ENCODE data around the gene KIFC1. TPM values are rescaled to one million over a fixed set of nuclear protein-coding genes. Genes with fewer than 3 reads are reported as not detected.

Gene KIFC1
- total and polyA plus RNA-seq, 9 of the 15 experiments (the other 6 are each of a cell fraction or from before 2014, with no cell fraction given), result 1.3 to 95.2 (median 76.9) TPM

DNA sequence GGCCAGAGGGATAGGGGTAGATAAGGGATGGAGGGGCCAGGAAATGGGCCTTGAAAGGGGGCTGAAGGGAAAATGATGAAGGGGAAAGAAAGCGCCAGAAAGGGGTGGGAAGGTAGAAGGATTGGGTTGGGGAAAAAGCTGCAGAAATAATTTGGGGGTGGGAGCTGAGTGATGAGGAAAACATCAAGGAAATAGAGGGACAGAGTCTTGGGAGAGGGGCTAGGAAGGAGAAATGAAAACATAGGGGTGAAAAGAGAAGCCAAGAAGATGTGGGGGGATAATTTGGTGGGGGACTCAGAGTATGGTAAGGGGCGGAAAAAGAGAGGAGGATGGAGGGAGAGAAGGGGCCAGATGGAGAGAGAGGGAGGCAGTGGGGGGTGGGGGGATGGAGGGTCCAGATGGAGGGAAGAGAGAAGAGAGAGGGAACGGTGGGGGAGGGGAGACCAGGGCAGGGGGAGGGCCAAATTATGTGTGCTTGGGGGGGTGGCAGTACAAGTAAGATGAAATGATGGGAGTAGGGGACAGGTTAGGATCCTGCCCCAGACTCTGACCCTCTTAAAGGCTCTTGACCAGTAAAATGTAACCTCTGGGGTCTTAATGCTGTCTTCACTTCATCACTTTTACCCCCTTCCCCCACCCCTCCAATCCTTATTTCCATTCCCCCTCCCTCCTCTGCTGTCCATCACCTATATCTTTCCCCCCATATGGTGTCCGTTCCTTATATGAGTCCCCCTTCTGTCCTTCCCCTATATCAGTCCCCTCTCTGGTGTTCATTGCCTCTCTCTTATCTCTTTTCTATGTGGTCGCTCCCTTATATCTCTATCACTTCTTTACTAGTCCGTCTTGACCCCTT lies 29.1 kb downstream of the KIFC1 start (continued):
- TF ChIP-seq, protein P1, sequence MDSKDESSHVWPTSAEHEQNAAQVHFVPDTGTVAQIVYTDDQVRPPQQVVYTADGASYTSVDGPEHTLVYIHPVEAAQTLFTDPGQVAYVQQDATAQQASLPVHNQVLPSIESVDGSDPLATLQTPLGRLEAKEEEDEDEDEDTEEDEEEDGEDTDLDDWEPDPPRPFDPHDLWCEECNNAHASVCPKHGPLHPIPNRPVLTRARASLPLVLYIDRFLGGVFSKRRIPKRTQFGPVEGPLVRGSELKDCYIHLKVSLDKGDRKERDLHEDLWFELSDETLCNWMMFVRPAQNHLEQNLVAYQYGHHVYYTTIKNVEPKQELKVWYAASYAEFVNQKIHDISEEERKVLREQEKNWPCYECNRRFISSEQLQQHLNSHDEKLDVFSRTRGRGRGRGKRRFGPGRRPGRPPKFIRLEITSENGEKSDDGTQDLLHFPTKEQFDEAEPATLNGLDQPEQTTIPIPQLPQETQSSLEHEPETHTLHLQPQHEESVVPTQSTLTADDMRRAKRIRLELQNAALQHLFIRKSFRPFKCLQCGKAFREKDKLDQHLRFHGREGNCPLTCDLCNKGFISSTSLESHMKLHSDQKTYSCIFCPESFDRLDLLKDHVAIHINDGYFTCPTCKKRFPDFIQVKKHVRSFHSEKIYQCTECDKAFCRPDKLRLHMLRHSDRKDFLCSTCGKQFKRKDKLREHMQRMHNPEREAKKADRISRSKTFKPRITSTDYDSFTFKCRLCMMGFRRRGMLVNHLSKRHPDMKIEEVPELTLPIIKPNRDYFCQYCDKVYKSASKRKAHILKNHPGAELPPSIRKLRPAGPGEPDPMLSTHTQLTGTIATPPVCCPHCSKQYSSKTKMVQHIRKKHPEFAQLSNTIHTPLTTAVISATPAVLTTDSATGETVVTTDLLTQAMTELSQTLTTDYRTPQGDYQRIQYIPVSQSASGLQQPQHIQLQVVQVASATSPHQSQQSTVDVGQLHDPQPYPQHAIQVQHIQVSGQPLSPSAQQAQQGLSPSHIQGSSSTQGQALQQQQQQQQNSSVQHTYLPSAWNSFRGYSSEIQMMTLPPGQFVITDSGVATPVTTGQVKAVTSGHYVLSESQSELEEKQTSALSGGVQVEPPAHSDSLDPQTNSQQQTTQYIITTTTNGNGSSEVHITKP (IDR thresholded peaks at IDR 0.05; ENCODE audit: partially characterized antibody), result peak; percentile 50
- TF ChIP-seq FOXA3 (CRISPR knock-in tag; conservative IDR thresholded peaks at IDR 0.05 in 1 of 2, IDR thresholded peaks at IDR 0.05 in 1 of 2) (no peak), FOXJ3 (CRISPR knock-in tag; IDR thresholded peaks at IDR 0.05) (no peak), ZNF24 (IDR thresholded peaks at IDR 0.05) (0 out of 2 replicates have a peak, but pooled peaks have one; percentile 55), EZH2 (IDR thresholded peaks at IDR 0.05; ENCODE audit: borderline replicate concordance, low read depth, low read length) (no peak), SMARCA4 (IDR thresholded peaks at IDR 0.05) (0 out of 2 replicates have a peak, but pooled peaks have one; percentile 38), RBFOX2 (IDR thresholded peaks at IDR 0.05; ENCODE audit: low read depth, low read length) (no peak), CREM (IDR thresholded peaks at IDR 0.05; ENCODE audit: low read depth) (peak; percentile 36; the same call in 1 of the 2 replicates), THRAP3 (IDR thresholded peaks at IDR 0.05; ENCODE audit: borderline replicate concordance) (peak; percentile 78; the same call in 1 of the 2 replicates), ZNF316 (IDR thresholded peaks at IDR 0.05) (no peak), GATAD2A (IDR thresholded peaks at IDR 0.05) (peak; percentile 59; the same call in 1 of the 2 replicates), PRPF4 (IDR thresholded peaks at IDR 0.05; ENCODE audit: insufficient read depth, low read depth, low read length, poor library complexity, severe bottlenecking) (no peak), KDM1A (IDR thresholded peaks at IDR 0.05) (peak in 1 of 2 experiments; percentile 68; a peak in 2 of 4 replicates), CC2D1A (IDR thresholded peaks at IDR 0.05) (0 out of 2 replicates have a peak, but pooled peaks have one; percentile 14), ZNF507 (tag; conservative IDR thresholded peaks at IDR 0.05) (no peak)
- TF ChIP-seq, protein P2, sequence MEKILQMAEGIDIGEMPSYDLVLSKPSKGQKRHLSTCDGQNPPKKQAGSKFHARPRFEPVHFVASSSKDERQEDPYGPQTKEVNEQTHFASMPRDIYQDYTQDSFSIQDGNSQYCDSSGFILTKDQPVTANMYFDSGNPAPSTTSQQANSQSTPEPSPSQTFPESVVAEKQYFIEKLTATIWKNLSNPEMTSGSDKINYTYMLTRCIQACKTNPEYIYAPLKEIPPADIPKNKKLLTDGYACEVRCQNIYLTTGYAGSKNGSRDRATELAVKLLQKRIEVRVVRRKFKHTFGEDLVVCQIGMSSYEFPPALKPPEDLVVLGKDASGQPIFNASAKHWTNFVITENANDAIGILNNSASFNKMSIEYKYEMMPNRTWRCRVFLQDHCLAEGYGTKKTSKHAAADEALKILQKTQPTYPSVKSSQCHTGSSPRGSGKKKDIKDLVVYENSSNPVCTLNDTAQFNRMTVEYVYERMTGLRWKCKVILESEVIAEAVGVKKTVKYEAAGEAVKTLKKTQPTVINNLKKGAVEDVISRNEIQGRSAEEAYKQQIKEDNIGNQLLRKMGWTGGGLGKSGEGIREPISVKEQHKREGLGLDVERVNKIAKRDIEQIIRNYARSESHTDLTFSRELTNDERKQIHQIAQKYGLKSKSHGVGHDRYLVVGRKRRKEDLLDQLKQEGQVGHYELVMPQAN (IDR thresholded peaks at IDR 0.05; ENCODE audit: borderline replicate concordance), result peak; percentile 39; the same call in 1 of the 2 replicates
- TF ChIP-seq, protein P3, sequence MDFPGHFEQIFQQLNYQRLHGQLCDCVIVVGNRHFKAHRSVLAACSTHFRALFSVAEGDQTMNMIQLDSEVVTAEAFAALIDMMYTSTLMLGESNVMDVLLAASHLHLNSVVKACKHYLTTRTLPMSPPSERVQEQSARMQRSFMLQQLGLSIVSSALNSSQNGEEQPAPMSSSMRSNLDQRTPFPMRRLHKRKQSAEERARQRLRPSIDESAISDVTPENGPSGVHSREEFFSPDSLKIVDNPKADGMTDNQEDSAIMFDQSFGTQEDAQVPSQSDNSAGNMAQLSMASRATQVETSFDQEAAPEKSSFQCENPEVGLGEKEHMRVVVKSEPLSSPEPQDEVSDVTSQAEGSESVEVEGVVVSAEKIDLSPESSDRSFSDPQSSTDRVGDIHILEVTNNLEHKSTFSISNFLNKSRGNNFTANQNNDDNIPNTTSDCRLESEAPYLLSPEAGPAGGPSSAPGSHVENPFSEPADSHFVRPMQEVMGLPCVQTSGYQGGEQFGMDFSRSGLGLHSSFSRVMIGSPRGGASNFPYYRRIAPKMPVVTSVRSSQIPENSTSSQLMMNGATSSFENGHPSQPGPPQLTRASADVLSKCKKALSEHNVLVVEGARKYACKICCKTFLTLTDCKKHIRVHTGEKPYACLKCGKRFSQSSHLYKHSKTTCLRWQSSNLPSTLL (IDR thresholded peaks at IDR 0.05), result 0 out of 2 replicates have a peak, but pooled peaks have one; percentile 17
- TF ChIP-seq, protein P4, sequence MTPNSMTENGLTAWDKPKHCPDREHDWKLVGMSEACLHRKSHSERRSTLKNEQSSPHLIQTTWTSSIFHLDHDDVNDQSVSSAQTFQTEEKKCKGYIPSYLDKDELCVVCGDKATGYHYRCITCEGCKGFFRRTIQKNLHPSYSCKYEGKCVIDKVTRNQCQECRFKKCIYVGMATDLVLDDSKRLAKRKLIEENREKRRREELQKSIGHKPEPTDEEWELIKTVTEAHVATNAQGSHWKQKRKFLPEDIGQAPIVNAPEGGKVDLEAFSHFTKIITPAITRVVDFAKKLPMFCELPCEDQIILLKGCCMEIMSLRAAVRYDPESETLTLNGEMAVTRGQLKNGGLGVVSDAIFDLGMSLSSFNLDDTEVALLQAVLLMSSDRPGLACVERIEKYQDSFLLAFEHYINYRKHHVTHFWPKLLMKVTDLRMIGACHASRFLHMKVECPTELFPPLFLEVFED (CRISPR knock-in tag; conservative IDR thresholded peaks at IDR 0.05), result peak; percentile 86; the same call in 1 of the 2 replicates
